Vagina (tissue), 2 donors: ENCODE data around the gene COL6A1. TPM values are rescaled to one million over a fixed set of nuclear protein-coding genes. Genes with fewer than 3 reads are reported as not detected.
A peak's percentile ranks its signal among the peaks of the same experiment; 100 is the strongest.

Experiments
- DNase-seq, 2 donors: peaks; one replicate each; pipeline ENCODE4 v3.0.0-alpha.2; 2017; ENCODE audit errors: extremely low spot score in 2 of 2
- H3K27ac ChIP-seq: fragments of 200-600 bp; sonication (generic); one replicate; pipeline ENCODE4 v1.5.1; 2019
- H3K27me3 ChIP-seq: fragments of 200-600 bp; sonication (generic); one replicate; pipeline ENCODE4 v1.5.1; 2019
- H3K36me3 ChIP-seq, 2 donors: fragments of 200-600 bp; sonication (generic); one replicate each; pipeline ENCODE4 v1.5.1; 2017 to 2019
- H3K4me1 ChIP-seq: fragments of 200-600 bp; sonication (generic); one replicate; pipeline ENCODE4 v1.5.1; 2019
- H3K4me3 ChIP-seq, 2 donors: fragments of 200-600 bp; sonication (generic); 1 replicate in 1 of 2; 2 replicates in 1 of 2; pipeline ENCODE4 v1.5.1; 2016 to 2019
- H3K9me3 ChIP-seq: fragments of 200-600 bp; sonication (generic); one replicate; pipeline ENCODE4 v1.5.1; 2019
- POLR2A ChIP-seq, 2 donors: fragments of 450-650 bp; IDR thresholded peaks; one replicate each; pipeline ENCODE4 v1.6.1; 2017; ENCODE audit warnings: antibody characterized with exemption in 2 of 2, mild to moderate bottlenecking in 2 of 2, moderate library complexity in 2 of 2
- POLR2AphosphoS5 ChIP-seq, 2 donors: sonication (generic); formaldehyde crosslinking; IDR thresholded peaks; one replicate each; pipeline ENCODE4 v1.9.0; 2017; ENCODE audit warnings: antibody characterized with exemption in 2 of 2, mild to moderate bottlenecking in 2 of 2, low read depth in 1 of 2; ENCODE audit not compliant: insufficient read depth in 1 of 2
- intact Hi-C: fragments of 100-400 bp; cut with DNase I; formaldehyde crosslinking; loops from one replicate; pipeline ENCODE4 v1.15.1; 2023
- total RNA-seq: library from RNA; depleted of rRNA; stranded (reverse); fragments of >200 nt; gene quantifications from one replicate; pipeline ENCODE4 v1.2.3, GENCODE V29; 2016
- TF ChIP-seq, protein P1 (sequence below), 3 experiments: fragments of 450-650 bp in 2 of 3; fragments of 200-600 bp in 1 of 3; sonication (generic) in 1 of 3; IDR thresholded peaks; one replicate each; pipeline ENCODE4 v1.5.1; 2017 to 2019; ENCODE audit warnings: antibody characterized with exemption in 3 of 3, mild to moderate bottlenecking in 2 of 3, moderate library complexity in 2 of 3

Gene COL6A1
- total RNA-seq, 1 donor from 2014 or later, result 520 TPM

DNA sequence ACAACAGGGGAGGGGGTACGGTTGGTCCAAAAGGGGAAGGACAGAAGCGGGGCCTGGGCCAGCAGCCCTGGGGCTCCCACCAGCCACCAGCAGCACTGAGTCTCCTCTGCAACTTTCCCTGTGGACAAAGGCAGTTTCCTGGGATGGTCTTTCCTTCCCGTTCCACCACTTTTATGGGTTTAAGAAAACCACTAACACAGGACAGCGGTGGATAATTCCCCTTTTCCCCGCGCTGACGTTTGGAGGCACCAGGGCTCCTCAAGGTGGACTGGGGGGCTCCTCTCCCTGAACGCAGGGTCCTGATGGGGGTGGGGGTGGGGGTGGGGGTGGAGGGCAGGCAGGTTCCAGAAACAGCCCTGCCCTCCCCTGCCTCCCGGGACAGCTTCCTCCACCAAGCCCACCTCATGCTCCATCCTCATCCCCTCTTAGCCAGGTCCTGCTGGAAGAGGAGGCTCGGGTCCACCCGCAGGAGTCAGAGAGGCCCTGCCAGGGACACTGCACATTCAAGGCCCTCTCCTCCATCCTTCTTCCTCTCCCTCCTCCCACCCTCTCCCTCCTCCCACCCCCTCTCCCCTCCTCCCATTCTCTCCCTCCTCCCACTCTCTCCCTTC, 4.8 kb upstream of the COL6A1 start:
- Histone ChIP-seq H3K36me3 (no peaks in the 10 kb centered on the region), H3K9me3 (no peaks in the 10 kb centered on the region), H3K4me1 (peaks cover 43% of the 10 kb centered on the region), H3K27ac (peak overlapping the region; percentile 97), H3K27me3 (no peaks in the 10 kb centered on the region), H3K4me3 (peak overlapping the region in 1 of 2 donors; percentile 20)
- TF ChIP-seq POLR2A (IDR thresholded peaks at IDR 0.05), result no peak
- TF ChIP-seq POLR2AphosphoS5 (IDR thresholded peaks at IDR 0.05; ENCODE audit: insufficient read depth in 1 of 2, low read depth in 1 of 2), result no peak
- TF ChIP-seq, protein P1, sequence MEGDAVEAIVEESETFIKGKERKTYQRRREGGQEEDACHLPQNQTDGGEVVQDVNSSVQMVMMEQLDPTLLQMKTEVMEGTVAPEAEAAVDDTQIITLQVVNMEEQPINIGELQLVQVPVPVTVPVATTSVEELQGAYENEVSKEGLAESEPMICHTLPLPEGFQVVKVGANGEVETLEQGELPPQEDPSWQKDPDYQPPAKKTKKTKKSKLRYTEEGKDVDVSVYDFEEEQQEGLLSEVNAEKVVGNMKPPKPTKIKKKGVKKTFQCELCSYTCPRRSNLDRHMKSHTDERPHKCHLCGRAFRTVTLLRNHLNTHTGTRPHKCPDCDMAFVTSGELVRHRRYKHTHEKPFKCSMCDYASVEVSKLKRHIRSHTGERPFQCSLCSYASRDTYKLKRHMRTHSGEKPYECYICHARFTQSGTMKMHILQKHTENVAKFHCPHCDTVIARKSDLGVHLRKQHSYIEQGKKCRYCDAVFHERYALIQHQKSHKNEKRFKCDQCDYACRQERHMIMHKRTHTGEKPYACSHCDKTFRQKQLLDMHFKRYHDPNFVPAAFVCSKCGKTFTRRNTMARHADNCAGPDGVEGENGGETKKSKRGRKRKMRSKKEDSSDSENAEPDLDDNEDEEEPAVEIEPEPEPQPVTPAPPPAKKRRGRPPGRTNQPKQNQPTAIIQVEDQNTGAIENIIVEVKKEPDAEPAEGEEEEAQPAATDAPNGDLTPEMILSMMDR (IDR thresholded peaks at IDR 0.05), result no peak
- DNase-seq, result no peak
- intact Hi-C loops, result loop anchor here (10.0 kb wide), 1 partner anchor 348 kb away; the partner anchor contains the start of genes C21orf58 and PCNT

DNA sequence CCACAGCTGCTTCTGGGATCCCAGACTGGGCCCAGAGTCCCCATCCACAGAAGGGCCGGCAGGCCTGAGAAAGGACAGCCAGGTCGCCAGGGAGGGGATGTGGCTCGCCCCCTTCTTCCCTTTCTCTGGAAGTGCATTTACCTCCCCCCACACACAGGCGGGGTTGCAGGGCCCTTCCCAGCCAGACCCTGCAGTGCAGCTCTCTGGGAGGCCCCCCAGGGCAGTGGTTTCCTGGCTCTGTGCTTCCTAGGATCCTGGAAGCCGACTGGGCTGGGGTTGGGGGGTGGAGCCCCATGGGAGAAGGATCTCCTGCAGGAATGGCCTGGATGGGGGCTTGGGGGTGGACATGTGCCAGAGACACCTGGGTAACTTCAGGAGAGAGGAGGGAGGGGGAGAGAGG, 4.2 kb upstream of the COL6A1 start:
- no peak for DNase-seq
- no peaks in the 10 kb centered on the region for H3K9me3 ChIP-seq
- no peaks in the 10 kb centered on the region for H3K27me3 ChIP-seq
- peak overlapping the region in 1 of 2 donors; percentile 35 for H3K4me3 ChIP-seq
- peak overlapping the region; percentile 97 for H3K27ac ChIP-seq
- TF ChIP-seq POLR2AphosphoS5 (IDR thresholded peaks at IDR 0.05; ENCODE audit: insufficient read depth in 1 of 2, low read depth in 1 of 2), result peak in 1 of 2 donors; percentile 60
- TF ChIP-seq, protein P1 (IDR thresholded peaks at IDR 0.05), result no peak
- no peaks in the 10 kb centered on the region for H3K36me3 ChIP-seq
- H3K4me1 ChIP-seq, result peaks cover 43% of the 10 kb centered on the region
- intact Hi-C loops, result loop anchor here (10.0 kb wide), 1 partner anchor 347 kb away; the partner anchor contains the start of genes C21orf58 and PCNT

DNA sequence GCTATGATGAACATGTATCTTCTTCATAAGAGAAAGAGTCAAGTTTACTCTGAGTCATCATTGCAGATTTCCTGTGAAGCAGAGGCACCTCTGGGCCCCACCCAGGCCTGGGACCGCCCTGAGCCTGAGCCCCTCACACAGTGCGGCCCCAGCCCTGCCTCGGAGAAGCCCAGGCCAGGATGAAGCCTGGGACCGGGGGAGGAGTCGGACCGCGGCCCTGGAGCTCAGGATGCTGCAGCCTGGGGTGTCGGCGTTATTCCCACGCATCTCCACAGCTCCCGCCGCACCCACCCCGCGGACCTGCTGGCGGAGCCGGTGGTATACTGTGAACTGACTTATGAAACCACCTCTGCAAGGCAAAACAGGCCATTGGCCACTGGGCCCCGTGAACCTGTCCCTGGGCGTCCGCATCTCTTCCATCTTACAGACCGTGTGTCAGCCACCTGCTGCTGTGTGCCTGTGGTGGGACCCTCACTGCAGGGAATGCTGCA, 2.4 kb upstream of the COL6A1 start:
- Histone ChIP-seq H3K36me3 (no peaks in the 10 kb centered on the region), H3K4me1 (peaks cover 35% of the 10 kb centered on the region), H3K4me3 (no peak overlapping the region), H3K27ac (peak overlapping the region; percentile 97), H3K27me3 (no peaks in the 10 kb centered on the region), H3K9me3 (no peaks in the 10 kb centered on the region)
- TF ChIP-seq POLR2AphosphoS5 (IDR thresholded peaks at IDR 0.05; ENCODE audit: insufficient read depth in 1 of 2, low read depth in 1 of 2) (no peak), POLR2A (IDR thresholded peaks at IDR 0.05) (no peak)
- TF ChIP-seq, protein P1 (IDR thresholded peaks at IDR 0.05), result no peak
- DNase-seq, result no peak
- intact Hi-C loops, result loop anchor here (10.0 kb wide), 1 partner anchor 346 kb away; the partner anchor contains the start of genes C21orf58 and PCNT

DNA sequence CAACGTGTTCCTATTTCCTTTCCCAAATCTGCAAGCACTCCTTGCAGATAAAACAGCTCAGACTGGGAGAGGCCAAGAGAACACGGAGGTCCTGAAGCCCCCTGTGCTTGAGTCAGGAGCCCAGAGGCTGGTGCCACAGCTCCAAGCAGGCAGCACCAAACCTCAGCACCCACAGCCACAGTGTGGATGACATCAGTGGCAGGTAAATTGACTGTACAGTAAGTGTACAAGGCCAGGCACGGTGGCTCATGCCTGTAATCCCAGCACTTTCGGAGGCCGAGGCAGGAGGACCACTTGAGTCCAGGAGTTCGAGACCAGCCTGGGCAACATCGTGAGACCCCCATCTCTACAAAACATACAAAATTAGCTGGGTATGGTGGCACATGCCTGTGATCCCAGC, 1.9 kb upstream of the COL6A1 start:
- no peak for DNase-seq
- H3K36me3 ChIP-seq, result no peaks in the 10 kb centered on the region
- TF ChIP-seq POLR2A (IDR thresholded peaks at IDR 0.05) (no peak), POLR2AphosphoS5 (IDR thresholded peaks at IDR 0.05; ENCODE audit: insufficient read depth in 1 of 2, low read depth in 1 of 2) (no peak)
- TF ChIP-seq, protein P1 (IDR thresholded peaks at IDR 0.05), result no peak
- H3K27ac ChIP-seq, result peak overlapping the region; percentile 97
- H3K9me3 ChIP-seq, result no peaks in the 10 kb centered on the region
- intact Hi-C loops, result loop anchor here (10.0 kb wide), 1 partner anchor 345 kb away; the partner anchor contains the start of genes C21orf58 and PCNT
- H3K4me1 ChIP-seq, result peaks cover 35% of the 10 kb centered on the region
- no peaks in the 10 kb centered on the region for H3K27me3 ChIP-seq
- H3K4me3 ChIP-seq, result no peak overlapping the region

DNA sequence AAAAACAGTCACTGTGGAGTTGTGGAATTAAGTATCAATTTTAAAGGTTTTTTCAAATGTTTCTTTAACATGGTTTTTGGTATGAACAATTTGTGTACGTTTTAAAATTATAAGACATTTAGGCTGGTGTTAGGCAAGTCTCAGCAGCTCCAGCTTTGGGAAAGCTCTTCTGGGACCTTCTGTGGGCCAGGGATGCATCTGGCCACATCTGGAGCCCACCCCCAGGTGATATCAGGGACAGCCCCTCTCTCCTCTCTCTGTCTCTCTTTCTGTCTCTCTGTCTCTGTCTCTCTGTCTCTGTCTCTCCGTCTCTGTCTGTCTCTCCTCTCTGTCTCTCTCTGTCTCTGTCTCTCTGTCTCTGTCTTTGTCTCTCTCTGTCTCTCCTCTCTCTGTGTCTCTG, 1.3 kb upstream of the COL6A1 start:
- peaks cover 30% of the 10 kb centered on the region for H3K4me1 ChIP-seq
- peaks cover 0 to 2% of the 10 kb centered on the region in 2 donors for H3K36me3 ChIP-seq
- H3K4me3 ChIP-seq, result no peak overlapping the region
- DNase-seq, result no peak
- H3K27me3 ChIP-seq, result no peaks in the 10 kb centered on the region
- peak overlapping the region; percentile 97 for H3K27ac ChIP-seq
- intact Hi-C loops, result no loop called here
- H3K9me3 ChIP-seq, result no peaks in the 10 kb centered on the region
- TF ChIP-seq POLR2AphosphoS5 (IDR thresholded peaks at IDR 0.05; ENCODE audit: insufficient read depth in 1 of 2, low read depth in 1 of 2) (no peak), POLR2A (IDR thresholded peaks at IDR 0.05) (no peak)
